GM18505 (cell line): ENCODE measurements around the gene GLYATL1B.
"Not testable (repeated sequence)": the region's sequence is repeated elsewhere in the genome, so short reads cannot be mapped to it uniquely, and the experiment has no call there.

Source experiments
- ATAC-seq: cut with Tn5 transposase; IDR thresholded peaks from one replicate; pipeline ENCODE4 v1.9.1; 2021; ENCODE audit not compliant: unreplicated experiment
- POLR2A ChIP-seq: IDR thresholded peaks from 4 replicates; pipeline ENCODE4 v1.6.1; 2011; ENCODE audit warnings: borderline replicate concordance; ENCODE audit not compliant: insufficient read depth, insufficient read length; ENCODE audit errors: extremely low read depth

GLYATL1B gene

DNA sequence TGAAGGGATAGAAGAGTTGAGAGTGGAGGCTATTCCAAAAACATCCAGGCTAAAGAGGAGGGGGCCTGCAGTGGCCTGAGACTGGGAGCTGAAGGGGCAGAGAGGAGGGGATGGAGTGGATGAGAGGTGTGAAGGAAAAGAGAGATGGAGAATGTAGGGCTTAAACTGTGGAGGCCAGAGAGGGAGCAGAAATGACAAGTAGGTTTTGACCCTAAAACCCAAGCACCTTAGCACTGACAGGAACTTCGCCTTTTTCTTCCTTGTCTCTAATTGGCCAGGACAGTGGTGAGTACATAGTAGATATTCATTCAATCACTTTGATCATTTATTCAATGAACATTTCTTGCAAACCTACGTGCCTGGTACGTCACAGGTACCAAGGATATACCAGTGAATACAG is 28.2 kb downstream of the GLYATL1B start:
- no peak for ATAC-seq
- no peak for TF ChIP-seq POLR2A

DNA sequence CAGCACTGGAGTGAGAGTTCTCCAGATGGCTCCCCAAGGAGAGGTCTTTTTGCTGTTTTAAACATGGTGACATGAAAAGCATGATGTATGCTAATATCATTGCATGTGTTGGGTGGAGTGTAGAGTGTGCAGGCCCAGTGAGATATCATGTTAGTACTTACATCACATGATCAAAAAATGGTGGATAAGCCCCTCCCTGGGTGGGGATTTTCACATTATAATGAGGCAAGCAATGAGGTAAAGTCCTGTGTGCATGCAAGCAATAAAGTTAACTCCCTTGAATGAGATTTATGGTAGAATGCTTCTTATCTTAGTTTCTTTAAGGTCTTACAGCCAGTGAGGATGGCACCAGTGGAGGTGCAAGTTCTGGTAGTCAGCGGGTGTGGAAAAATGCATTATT is 29.4 kb downstream of the GLYATL1B start:
- TF ChIP-seq POLR2A = no peak
- ATAC-seq = no peak

DNA sequence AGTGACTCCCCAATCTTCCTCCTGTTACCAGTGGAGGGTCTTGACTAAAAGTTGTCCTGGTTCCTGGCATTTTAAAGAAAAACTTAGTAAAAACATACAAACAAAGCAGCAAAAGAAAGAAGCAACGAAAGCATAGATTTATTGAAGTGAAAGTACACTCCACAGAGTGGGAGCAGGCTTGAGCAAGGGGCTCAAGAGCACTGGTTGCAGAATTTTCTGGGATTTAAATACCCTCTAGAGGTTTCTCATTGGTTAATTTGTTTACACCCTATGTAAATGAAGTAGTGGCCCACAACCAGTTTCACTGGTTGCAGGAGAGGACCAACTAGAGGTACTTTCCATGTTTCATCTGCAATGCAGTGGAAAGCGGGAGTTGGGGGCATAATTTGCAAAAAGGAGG is 31.7 kb downstream of the GLYATL1B start:
- no peak for ATAC-seq
- TF ChIP-seq POLR2A = no peak

DNA sequence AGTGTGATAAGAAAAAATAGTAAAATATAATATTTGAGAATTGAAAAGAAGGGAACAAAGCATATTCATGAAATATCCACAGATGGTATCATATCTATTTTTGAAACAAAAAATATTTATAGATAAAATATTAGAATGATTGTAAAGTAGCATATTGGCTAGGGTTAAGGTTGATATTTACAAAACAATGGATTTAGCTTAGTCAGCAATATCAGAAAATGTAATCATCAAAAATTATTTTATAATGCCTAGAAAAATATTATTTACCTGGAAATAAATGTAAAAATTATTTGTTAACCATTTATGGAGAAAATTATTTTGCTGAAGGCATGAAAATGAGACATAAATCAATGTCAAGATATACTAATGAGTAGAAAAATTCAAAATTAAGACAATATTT is 33.7 kb downstream of the GLYATL1B start:
- ATAC-seq = no peak
- no peak for TF ChIP-seq POLR2A

DNA sequence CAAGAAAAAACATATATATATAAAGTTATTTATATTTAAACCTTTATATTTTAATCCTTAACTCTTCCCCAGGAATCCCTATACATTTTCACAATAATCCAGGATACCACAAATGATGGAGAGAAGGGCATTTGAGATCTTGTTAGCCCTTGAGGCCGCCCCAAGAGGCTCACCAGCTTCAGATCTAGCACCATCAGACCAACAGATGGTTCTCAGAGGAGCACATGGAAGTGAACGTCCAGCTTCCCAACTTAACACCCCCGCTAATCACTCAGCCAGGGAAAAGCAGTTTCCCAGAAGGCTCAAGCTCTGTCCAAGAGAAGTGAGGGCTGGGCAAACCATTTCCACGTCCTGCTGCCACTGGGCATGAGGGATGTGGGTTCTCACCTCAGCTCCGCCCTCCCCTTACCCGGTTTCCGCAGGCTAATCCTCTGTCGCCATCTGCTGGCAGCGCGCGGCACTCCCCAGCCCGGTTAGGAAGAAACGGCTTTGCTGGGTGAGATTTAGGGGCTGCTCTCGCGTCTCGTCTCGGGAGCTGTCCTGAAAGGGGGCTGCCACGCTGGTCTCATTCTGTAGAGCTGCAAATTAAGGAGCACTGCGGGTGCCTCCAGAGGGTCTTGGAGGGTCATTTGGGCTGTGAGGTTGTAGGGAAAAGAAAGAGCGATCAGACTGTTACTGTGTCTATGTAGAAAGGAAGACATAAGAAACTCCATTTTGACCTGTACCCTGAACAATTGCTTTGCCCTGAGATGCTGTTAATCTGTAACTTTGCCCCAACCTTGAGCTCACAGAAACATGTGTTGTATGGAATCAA is 49.7 kb downstream of the GLYATL1B start:
- ATAC-seq = peak; percentile 95
- TF ChIP-seq POLR2A = no peak

DNA sequence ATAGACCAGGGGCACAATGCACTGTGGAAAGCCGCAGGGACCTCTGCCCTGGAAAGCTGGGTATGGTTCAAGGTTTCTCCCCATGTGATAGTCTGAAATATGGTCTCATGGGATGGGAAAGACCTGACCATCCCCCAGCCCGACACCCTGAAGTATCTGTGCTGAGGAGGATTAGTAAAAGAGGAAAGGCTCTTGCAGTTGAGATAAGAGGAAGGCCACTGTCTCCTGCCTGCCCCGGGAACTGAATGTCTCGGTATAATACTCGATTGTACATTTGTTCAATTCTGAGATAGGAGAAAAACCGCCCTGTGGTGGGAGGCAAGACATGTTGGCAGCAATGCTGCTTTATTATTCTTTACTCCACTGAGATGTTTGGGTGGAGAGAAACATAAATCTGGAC is 50.4 kb downstream of the GLYATL1B start:
- not testable (repeated sequence) for ATAC-seq

DNA sequence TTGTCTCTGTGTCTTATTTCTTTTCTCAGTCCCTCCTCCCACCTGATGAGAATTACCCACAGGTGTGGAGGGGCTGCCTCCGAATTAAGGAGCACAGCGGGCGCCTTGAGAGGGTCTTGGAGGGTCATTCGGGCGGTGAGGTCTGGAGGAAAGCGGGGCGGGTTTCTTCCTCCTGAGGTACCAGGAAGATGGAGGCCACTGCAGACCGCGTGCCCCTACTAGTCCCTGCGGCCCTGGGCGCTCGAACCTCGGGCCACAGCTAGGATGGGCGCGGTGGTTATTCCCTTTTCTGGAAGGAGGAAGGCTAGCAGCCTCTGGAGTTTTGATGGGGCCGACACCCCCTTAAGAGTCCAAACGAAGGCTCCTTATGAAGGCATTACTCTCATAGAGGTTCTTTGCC is 51.1 kb downstream of the GLYATL1B start:
- no peak for TF ChIP-seq POLR2A
- ATAC-seq = no peak

DNA sequence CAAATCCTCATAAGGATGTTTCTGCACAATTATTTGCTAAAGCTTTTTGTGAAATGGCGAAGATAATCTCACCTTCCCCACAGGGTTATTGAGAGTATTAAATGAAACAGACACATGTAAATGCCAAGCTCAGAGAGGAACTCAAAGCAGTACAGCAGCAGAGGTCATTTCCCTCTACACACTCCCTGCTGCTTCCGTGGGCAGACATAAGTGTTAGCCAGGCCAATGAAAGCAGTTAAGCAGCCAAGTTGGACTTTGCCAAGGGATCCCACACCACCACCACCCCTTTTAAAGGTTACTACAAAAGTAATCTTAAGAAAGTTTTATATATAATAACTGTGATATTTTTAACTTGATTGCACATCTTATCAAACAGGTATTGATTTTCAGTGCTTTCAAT is 52.5 kb downstream of the GLYATL1B start:
- no peak for ATAC-seq
- no peak for TF ChIP-seq POLR2A

DNA sequence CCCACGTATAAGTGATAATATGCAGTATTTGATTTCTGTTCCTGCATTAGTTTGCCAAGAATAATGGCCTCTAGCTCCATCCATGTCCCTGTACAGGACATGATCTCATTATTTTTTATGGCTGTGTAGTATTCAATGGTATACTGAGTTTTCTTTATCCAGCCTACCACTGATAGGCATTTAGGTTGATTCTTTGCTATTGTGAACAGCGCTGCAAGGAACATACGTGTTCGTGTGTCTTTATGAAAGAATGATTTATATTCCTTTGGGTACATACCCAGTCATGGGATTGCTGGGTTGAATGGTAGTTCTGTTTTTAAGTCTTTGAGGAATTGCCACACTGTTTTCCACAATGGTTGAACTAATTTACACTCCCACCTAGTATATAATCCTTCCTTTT is 55.1 kb downstream of the GLYATL1B start:
- ATAC-seq = no peak
- no peak for TF ChIP-seq POLR2A

DNA sequence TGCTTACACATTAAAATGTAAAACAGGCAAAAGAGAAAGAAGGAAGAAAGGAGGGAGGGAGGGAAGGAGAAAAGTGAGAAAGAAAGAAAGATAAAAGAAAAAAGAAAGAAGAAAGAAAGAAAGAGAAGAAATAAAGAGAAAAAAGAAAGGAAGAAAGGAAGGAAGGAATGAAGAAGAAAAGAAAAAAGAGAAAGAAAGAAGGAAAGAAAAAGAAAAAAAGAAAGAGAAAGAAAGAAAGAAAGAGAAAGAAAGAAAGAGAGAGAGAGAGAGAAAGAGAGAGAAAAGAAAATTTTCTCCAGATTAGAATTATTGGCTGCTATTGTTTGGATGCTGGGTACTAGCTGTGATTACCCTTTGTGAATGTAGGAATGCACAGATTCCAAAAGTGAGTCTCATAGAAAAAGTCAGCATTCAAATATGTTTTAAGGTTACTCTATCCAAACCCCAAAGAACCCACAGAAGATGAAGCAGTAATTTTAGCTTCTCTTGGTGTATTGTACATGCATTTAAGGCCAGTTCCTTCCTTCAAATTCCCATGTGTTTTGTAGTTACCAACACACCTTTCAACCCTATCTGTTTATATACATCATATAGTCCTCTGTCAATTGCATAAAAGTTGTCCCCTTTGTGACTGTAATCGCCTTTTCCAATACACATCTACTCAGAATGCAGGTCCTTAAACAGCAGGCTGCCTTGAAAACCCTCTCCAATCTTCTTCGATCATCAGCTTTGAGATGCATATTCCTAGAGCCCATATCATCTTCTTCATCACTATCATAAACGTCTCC is 55.8 kb downstream of the GLYATL1B start:
- no peak for TF ChIP-seq POLR2A
- no peak for ATAC-seq

DNA sequence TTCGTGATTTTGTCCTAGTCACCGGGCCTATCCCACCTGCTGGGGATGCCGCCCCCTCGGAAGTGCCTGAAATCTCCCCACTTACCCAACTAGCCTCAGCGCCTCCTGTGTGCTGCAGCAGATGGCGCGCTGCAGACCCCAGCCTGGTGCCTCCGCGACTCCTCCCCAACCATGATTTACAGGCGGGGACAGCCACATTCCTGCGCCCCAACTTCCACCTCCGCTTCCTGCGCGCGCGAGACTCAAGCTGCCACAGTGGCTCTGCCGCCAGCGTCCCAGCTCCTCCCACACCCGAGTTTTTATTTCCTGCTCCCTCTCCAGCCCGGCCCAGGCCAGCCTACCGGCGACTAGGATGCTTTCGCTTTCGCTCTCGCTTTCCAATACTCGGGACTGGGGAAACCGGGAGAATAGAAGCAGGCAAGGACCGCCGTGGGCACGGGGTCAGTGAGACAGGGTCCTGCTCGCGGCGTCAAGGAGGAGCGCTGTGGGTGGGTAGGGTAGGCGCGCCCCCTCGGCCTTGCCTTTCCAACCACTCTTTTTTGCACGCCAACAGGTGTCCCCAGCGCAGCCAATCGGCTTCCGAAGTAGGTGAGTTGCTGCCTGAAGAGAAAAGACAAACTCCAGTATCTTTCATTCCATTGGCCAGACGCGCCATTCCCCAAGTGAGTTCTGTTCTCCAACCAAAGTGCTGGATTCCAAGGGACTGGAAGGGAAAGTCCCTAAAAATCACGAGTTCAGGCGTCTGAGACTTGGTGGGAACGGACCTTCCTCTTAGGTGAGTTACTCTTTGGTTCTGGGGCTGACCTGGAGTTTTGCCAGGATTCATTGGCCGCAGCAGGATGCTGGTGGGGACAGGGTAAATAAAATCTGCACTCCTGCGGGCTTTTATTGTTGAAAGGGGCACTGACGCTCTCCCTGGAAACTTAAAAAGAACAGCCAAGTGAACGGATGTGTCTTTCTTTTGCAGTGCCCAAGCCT is 56.7 kb downstream of the GLYATL1B start, which contains the start of gene FAM111A:
Gene FAM111A, plus strand, starts transcription at position 327 of the 978 bp plus-strand sequence. CDS start 6,017 bp downstream, outside the sequence.
- TF ChIP-seq POLR2A = peak; percentile 66
- ATAC-seq = peak; percentile 66

DNA sequence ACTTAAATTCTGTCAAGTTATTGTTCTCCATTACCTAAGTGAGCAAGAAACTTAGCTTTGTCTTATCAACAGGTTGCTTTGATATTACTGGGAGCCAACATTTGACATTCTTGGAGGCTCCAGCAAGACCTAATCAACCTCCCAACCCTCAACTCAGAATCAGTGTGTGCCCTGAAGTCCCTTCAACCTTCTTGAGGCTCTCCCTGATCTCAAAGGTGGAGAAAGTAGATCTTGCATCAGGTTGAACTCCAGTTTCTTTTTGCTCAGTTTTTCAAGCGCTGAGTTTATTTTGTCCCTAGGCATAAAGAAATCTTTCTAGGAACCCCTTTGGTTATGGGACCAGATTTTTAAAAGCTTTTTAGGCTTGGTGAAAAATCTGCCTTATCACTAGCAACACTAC is 58.0 kb downstream of the GLYATL1B start:
- no peak for TF ChIP-seq POLR2A
- no peak for ATAC-seq
